Parathyroid adenoma (tissue), 2 donors: ENCODE results near the gene SLC7A6OS.

Source experiments
- H2AFZ ChIP-seq: fragments of 300-600 bp; sonication (generic); one replicate; pipeline ENCODE4 v1.7.0; 2017; ENCODE audit warnings: antibody characterized with exemption, mild to moderate bottlenecking
- H3K27ac ChIP-seq: fragments of 300-600 bp; sonication (generic); one replicate; pipeline ENCODE4 v1.7.0; 2017
- H3K27me3 ChIP-seq: fragments of 300-600 bp; sonication (generic); one replicate; pipeline ENCODE4 v1.7.0; 2017; ENCODE audit warnings: low read length; ENCODE audit not compliant: control insufficient read depth, insufficient read depth
- H3K36me3 ChIP-seq: fragments of 300-600 bp; sonication (generic); one replicate; pipeline ENCODE4 v1.7.0; 2017; ENCODE audit warnings: low read length; ENCODE audit not compliant: control insufficient read depth, insufficient read depth
- H3K4me1 ChIP-seq: fragments of 300-600 bp; sonication (generic); one replicate; pipeline ENCODE4 v1.7.0; 2017; ENCODE audit warnings: control low read depth
- H3K4me2 ChIP-seq: fragments of 300-600 bp; sonication (generic); one replicate; pipeline ENCODE4 v1.7.0; 2017; ENCODE audit warnings: low read length
- H3K4me3 ChIP-seq: fragments of 300-600 bp; sonication (generic); one replicate; pipeline ENCODE4 v1.7.0; 2017; ENCODE audit warnings: low read depth, low read length
- H3K79me2 ChIP-seq: fragments of 300-600 bp; sonication (generic); one replicate; pipeline ENCODE4 v1.7.0; 2017; ENCODE audit warnings: control low read depth
- H3K9ac ChIP-seq: fragments of 300-600 bp; sonication (generic); one replicate; pipeline ENCODE4 v1.7.0; 2017; ENCODE audit warnings: mild to moderate bottlenecking
- H3K9me3 ChIP-seq: fragments of 300-600 bp; sonication (generic); one replicate; pipeline ENCODE4 v1.7.0; 2017; ENCODE audit warnings: low read length; ENCODE audit not compliant: control insufficient read depth
- CTCF ChIP-seq: fragments of 300-600 bp; sonication (generic); IDR thresholded peaks from one replicate; pipeline ENCODE4 v1.7.0; 2017; ENCODE audit warnings: antibody characterized with exemption, mild to moderate bottlenecking
- donor health status: primary hyperparathyroidism.

The SLC7A6OS gene

GRCh38 chr16:68310774-68311511 lies at the start of gene SLC7A6OS, which contains the start of gene PRMT7:
TSS of gene SLC7A6OS (minus strand) at chr16:68310946. CDS start at chr16:68310926, 20 bp downstream.
TSS of gene PRMT7 (plus strand) at chr16:68311019. CDS start at chr16:68315980, 4,961 bp downstream.
- Histone ChIP-seq H2AFZ (peak within 1 kb of the TSS; percentile 93), H3K36me3 (no peaks in the 10 kb centered on the region), H3K27me3 (no peaks in the 10 kb centered on the region), H3K79me2 (peaks cover 11% of the 10 kb centered on the region), H3K9ac (no peak within 1 kb of the TSS), H3K27ac (peak within 1 kb of the TSS; percentile 55), H3K4me3 (peak within 1 kb of the TSS; percentile 85), H3K4me1 (peaks cover 9% of the 10 kb centered on the region), H3K9me3 (no peaks in the 10 kb centered on the region), H3K4me2 (peak within 1 kb of the TSS; percentile 94)
- TF ChIP-seq CTCF, result peak; percentile 11

- H3K4me1 ChIP-seq, result peaks cover 7% of the 10 kb centered on the region
- no peaks in the 10 kb centered on the region for H3K36me3 ChIP-seq
- H3K27me3 ChIP-seq, result no peaks in the 10 kb centered on the region
- no peak overlapping the region for H3K4me2 ChIP-seq
- no peaks in the 10 kb centered on the region for H3K9me3 ChIP-seq
- H3K27ac ChIP-seq, result no peak overlapping the region
- H3K4me3 ChIP-seq, result no peak overlapping the region
- H2AFZ ChIP-seq, result no peak overlapping the region
- H3K9ac ChIP-seq, result no peak overlapping the region
- no peak for TF ChIP-seq CTCF
- H3K79me2 ChIP-seq, result no peaks in the 10 kb centered on the region
Measured at GRCh38 chr16:68359398-68360191, 48.8 kb upstream of the SLC7A6OS start.

- no peak for TF ChIP-seq CTCF
- Histone ChIP-seq H3K36me3 (no peaks in the 10 kb centered on the region), H3K27ac (no peak overlapping the region), H3K4me3 (no peak overlapping the region), H3K4me2 (no peak overlapping the region), H3K27me3 (no peaks in the 10 kb centered on the region), H2AFZ (no peak overlapping the region), H3K4me1 (peaks cover under 1% of the 10 kb centered on the region), H3K9me3 (no peaks in the 10 kb centered on the region), H3K9ac (no peak overlapping the region), H3K79me2 (no peaks in the 10 kb centered on the region)
Measured at GRCh38 chr16:68358951-68359350, 48.2 kb upstream of the SLC7A6OS start.

GRCh38 chr16:68357923-68358322 lies 47.2 kb upstream of the SLC7A6OS start:
- no peaks in the 10 kb centered on the region for H3K36me3 ChIP-seq
- no peak overlapping the region for H3K9ac ChIP-seq
- H3K4me2 ChIP-seq, result no peak overlapping the region
- H3K27me3 ChIP-seq, result no peaks in the 10 kb centered on the region
- H3K27ac ChIP-seq, result no peak overlapping the region
- no peaks in the 10 kb centered on the region for H3K79me2 ChIP-seq
- no peaks in the 10 kb centered on the region for H3K4me1 ChIP-seq
- TF ChIP-seq CTCF, result no peak
- no peaks in the 10 kb centered on the region for H3K9me3 ChIP-seq
- no peak overlapping the region for H2AFZ ChIP-seq
- H3K4me3 ChIP-seq, result no peak overlapping the region
